ENCODE results near the gene HLA-DPB1.

DNA sequence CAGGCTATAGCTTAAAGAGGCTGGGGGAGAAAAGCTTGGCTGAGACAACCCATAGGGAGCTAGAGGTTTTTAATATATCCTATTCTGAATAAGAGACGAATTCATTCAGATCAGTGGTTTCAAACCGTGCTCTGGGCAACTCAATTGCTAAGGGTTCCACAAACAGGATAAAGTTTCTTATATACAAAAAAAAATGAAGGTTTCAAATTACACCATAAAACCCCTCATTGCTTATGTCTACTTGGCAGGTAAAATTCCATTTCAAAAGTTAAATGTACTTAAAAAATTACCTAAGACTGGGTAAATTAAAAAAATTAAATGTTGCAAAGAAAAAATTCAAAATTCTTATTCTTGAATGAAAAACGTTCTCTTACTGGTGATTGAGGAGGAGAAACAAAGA, 2.7 kb downstream of the HLA-DPB1 start:
- TF ChIP-seq EZH2phosphoT487 (IDR thresholded peaks at IDR 0.05; ENCODE audit: insufficient read depth, low read depth) (no peak), EZH2 (IDR thresholded peaks at IDR 0.05; ENCODE audit: insufficient read depth, poor library complexity, severe bottlenecking) (no peak)

All from GM23248 (cell line).